Naive B cell (primary cell): ENCODE results near the gene SACM1L. TPM values are rescaled to one million over a fixed set of nuclear protein-coding genes. Genes with fewer than 3 reads are reported as not detected.
"Not testable (repeated sequence)": the region's sequence is repeated elsewhere in the genome, so short reads cannot be mapped to it uniquely, and the experiment has no call there.

Experiments
- ATAC-seq, 2 donors: fragments of 150-1000 bp; cut with Tn5 transposase; 2 replicates each; pipeline ENCODE4 v1.10.0; 2021; ENCODE audit warnings: low read depth in 2 of 2, mild to moderate bottlenecking in 2 of 2, moderate library complexity in 2 of 2
- DNase-seq: peaks from one replicate; pipeline ENCODE4 v3.0.0; 2022
- H3K27ac Mint-ChIP-seq, 6 donors: one replicate each; pipeline ENCODE4 v1.8.0; 2020 to 2022; ENCODE audit warnings: mild to moderate bottlenecking in 6 of 6, mixed read lengths in 6 of 6, moderate library complexity in 5 of 6, inconsistent platforms in 2 of 6
- H3K27me3 Mint-ChIP-seq, 3 donors: one replicate each; pipeline ENCODE4 v1.8.0; 2021 to 2022; ENCODE audit warnings: mixed read lengths in 3 of 3, mild to moderate bottlenecking in 1 of 3
- H3K36me3 Mint-ChIP-seq, 2 donors: one replicate each; pipeline ENCODE4 v1.8.0; 2020 to 2022; ENCODE audit warnings: mixed read lengths in 2 of 2, inconsistent platforms in 1 of 2, mild to moderate bottlenecking in 1 of 2
- H3K4me1 Mint-ChIP-seq, 3 donors: one replicate each; pipeline ENCODE4 v1.8.0; 2020 to 2022; ENCODE audit warnings: mixed read lengths in 3 of 3, inconsistent platforms in 1 of 3, mild to moderate bottlenecking in 1 of 3, moderate library complexity in 1 of 3
- H3K4me3 Mint-ChIP-seq, 8 donors: one replicate each; pipeline ENCODE4 v1.8.0; 2020 to 2022; ENCODE audit warnings: mild to moderate bottlenecking in 8 of 8, mixed read lengths in 8 of 8, moderate library complexity in 8 of 8, inconsistent platforms in 2 of 8
- H3K9me3 Mint-ChIP-seq, 7 donors: one replicate each; pipeline ENCODE4 v1.8.0; 2020 to 2022; ENCODE audit warnings: mixed read lengths in 7 of 7, mild to moderate bottlenecking in 5 of 7, inconsistent platforms in 2 of 7, moderate library complexity in 1 of 7
- polyA plus RNA-seq, 6 donors: library from polyadenylated mRNA; unstranded; fragments of 300-500 nt; fragmentation: Illumina TruSeq; gene quantifications; one replicate each; pipeline ENCODE4 v1.2.3, GENCODE V29; 2021; ENCODE audit warnings: low read depth in 6 of 6

Gene SACM1L
- polyA plus RNA-seq, 6 donors from 2014 or later, result 7.3 to 19.2 (median 15.4) TPM

GRCh38 chr3:45677033-45677446 lies 12.2 kb upstream of the SACM1L start:
- ATAC-seq, result peak; percentile 70 to 81
- Mint-ChIP-seq H3K27me3 (no peaks in the 10 kb centered on the region), H3K27ac (peak overlapping the region; percentile 53 to 94 (median 78)), H3K9me3 (no peaks in the 10 kb centered on the region), H3K36me3 (peaks cover 6 to 8% of the 10 kb centered on the region in 2 donors), H3K4me1 (peaks cover 18 to 30% (median 21%) of the 10 kb centered on the region in 3 donors), H3K4me3 (peak overlapping the region in 4 of 8 donors; percentile 27 to 62 (median 28))
- no peak for DNase-seq

GRCh38 chr3:45677841-45678240 lies 11.4 kb upstream of the SACM1L start:
- H3K27ac Mint-ChIP-seq, result peak overlapping the region in 2 of 6 donors; percentile 6 to 49
- H3K9me3 Mint-ChIP-seq, result peaks cover 0 to under 1% (median 0%) of the 10 kb centered on the region in 7 donors
- no peak for ATAC-seq
- H3K36me3 Mint-ChIP-seq, result peaks cover 0 to under 1% of the 10 kb centered on the region in 2 donors
- H3K4me3 Mint-ChIP-seq, result no peak overlapping the region
- no peak for DNase-seq
- H3K27me3 Mint-ChIP-seq, result no peaks in the 10 kb centered on the region
- peaks cover 18 to 30% (median 21%) of the 10 kb centered on the region in 3 donors for H3K4me1 Mint-ChIP-seq

- Mint-ChIP-seq H3K36me3 (no peaks in the 10 kb centered on the region), H3K4me1 (peaks cover 23 to 28% (median 28%) of the 10 kb centered on the region in 3 donors), H3K27me3 (no peaks in the 10 kb centered on the region), H3K27ac (peak overlapping the region; percentile 12 to 89 (median 77)), H3K4me3 (peak overlapping the region in 2 of 8 donors; percentile 13 to 15), H3K9me3 (peaks cover 0 to 2% (median 0%) of the 10 kb centered on the region in 7 donors)
- ATAC-seq (peak; percentile 75 to 79), DNase-seq (no peak)
Measured at GRCh38 chr3:45679805-45680204, 9.4 kb upstream of the SACM1L start.

DNA sequence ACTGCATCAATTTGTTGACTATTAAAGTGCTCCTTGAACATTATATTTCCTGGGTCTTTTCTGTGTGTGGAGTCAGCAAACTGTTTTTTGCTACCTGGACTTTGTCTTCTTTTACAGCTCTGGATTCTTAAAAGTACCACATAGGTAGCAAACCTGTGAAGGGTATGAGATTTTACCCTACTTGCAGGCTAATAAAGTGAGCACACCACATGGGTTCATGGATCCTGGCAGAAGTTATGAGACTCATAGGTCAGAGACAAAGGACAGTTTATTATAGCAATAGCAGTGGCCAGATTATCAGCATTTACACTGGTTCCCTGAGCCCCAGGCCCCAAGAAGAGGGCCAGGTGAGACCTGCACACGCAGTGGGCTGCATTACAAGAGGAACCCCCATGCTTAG lies 8.0 kb upstream of the SACM1L start:
- ATAC-seq (no peak), DNase-seq (no peak)
- peaks cover 0 to 2% (median 0%) of the 10 kb centered on the region in 7 donors for H3K9me3 Mint-ChIP-seq
- H3K36me3 Mint-ChIP-seq, result no peaks in the 10 kb centered on the region
- peak overlapping the region in 4 of 6 donors; percentile 17 to 85 (median 51) for H3K27ac Mint-ChIP-seq
- H3K27me3 Mint-ChIP-seq, result no peaks in the 10 kb centered on the region
- peaks cover 22 to 28% (median 23%) of the 10 kb centered on the region in 3 donors for H3K4me1 Mint-ChIP-seq
- H3K4me3 Mint-ChIP-seq, result no peak overlapping the region

DNA sequence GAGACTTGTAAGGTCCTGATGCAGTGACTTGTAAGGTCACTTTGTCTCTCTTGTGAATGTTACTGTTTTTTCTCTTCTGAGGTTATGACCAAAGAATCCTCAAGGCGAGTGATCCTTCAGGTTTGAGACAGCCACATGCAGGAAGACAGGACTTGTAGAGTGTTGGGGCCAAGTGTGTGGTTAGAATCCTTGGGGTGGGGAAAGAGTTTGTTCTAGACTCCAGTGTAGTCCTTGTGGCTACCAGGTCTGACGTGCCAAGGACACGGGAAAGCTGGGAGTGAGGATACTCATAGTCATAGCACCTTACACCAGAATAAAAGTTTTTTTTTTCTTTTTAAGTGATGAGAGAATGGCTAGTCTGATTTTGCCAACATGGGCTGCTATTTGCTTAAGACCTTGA lies 7.3 kb upstream of the SACM1L start:
- Mint-ChIP-seq H3K4me1 (peaks cover 16 to 21% (median 17%) of the 10 kb centered on the region in 3 donors), H3K36me3 (no peaks in the 10 kb centered on the region), H3K27me3 (no peaks in the 10 kb centered on the region), H3K4me3 (no peak overlapping the region), H3K27ac (peak overlapping the region in 2 of 6 donors; percentile 43 to 52), H3K9me3 (peaks cover 0 to 2% (median 0%) of the 10 kb centered on the region in 7 donors)
- no peak for ATAC-seq
- no peak for DNase-seq

DNA sequence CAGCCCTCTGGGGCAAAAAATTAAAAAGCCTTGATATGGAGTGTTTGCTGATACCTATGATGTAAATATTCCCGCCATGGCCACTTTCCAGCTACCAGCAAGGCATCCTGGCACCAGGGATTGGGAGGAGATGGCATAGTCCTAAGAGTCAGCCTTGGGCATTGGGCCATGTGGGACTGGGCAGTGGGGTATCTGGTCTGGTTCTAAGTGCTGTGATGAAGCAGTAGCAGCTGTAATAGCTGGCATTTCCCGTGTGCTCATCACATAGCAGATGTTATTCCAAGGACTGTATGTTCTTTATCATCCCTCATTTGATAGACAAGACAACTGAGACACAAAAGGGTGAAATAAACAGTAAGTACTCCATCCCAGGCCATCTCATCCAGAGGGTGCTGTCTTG lies 6.9 kb upstream of the SACM1L start:
- Mint-ChIP-seq H3K27ac (peak overlapping the region in 1 of 6 donors; percentile 43), H3K36me3 (no peaks in the 10 kb centered on the region), H3K4me1 (peaks cover 11 to 17% (median 12%) of the 10 kb centered on the region in 3 donors), H3K27me3 (no peaks in the 10 kb centered on the region), H3K9me3 (peaks cover 0 to 2% (median 0%) of the 10 kb centered on the region in 7 donors), H3K4me3 (no peak overlapping the region)
- ATAC-seq, result no peak
- DNase-seq, result no peak

DNA sequence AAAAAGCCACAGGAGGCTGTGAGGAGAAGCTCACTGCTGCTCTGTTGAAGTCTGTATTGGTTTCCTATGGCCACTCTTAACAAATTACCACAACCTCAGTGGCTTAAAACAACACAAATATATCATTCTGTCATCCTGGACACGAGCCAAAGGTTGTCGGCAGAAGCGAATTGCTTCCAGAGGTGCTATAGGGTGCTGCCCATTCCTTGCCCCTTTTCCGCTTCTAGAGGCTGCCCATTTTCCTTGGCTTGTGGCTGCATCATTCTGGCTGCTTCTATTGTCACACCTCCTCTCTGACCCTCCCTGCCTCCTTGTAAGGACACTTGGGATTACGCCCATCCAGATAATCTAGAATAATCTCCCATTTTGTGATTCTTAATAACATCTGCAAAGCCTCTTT lies 6.4 kb upstream of the SACM1L start:
- no peak overlapping the region for H3K4me3 Mint-ChIP-seq
- DNase-seq, result no peak
- peak overlapping the region in 4 of 6 donors; percentile 15 to 51 (median 38) for H3K27ac Mint-ChIP-seq
- peaks cover 8 to 14% (median 10%) of the 10 kb centered on the region in 3 donors for H3K4me1 Mint-ChIP-seq
- no peak for ATAC-seq
- peaks cover 0 to 2% (median 0%) of the 10 kb centered on the region in 7 donors for H3K9me3 Mint-ChIP-seq
- H3K36me3 Mint-ChIP-seq, result no peaks in the 10 kb centered on the region
- H3K27me3 Mint-ChIP-seq, result no peaks in the 10 kb centered on the region

DNA sequence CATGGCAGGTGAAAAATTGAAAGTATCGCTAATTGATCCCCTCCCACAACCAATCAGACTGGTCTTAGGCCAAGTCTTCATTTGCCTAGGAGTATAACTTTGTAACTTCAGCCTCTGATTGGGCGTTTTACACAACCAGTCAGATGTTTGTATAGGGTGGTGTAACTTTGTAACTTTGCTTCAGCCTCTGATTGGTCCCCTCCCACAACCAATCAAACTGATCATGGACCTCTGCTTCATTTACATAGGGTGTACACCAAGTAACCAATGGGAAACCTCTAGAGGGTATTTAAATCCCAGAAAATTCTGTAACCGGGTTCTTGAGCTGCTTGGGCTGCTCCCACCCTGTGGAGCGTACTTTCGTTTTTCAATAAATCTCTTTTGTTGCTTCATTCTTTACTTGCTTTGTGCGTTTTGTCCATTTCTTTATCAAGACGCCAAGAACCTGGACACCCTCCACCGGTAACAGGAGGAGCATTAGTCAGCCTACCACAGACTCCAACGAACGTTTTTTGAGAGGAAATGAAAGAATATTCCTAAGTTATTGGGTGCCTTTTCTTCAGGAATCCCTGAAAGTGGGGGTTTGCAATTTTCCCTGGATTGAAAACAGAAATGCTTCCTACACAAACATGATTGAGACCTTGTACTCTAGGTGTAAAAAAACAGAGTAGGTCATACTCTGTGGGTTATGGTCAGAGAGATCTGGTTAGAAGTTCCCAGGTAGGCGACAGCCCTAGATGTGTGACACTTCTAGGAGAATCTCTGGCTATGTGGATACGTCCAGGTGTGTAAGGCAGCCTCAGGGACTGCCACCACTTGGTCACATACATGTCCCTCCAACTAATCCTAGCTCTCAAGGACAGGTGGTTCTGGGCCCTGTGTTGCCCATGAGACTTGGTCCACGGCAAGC lies 5.5 kb upstream of the SACM1L start:
- no peak for ATAC-seq
- Mint-ChIP-seq H3K4me3 (peak overlapping the region in 2 of 8 donors; percentile 4 to 68), H3K9me3 (peaks cover 0 to 2% (median 0%) of the 10 kb centered on the region in 7 donors), H3K4me1 (peaks cover 15 to 20% (median 15%) of the 10 kb centered on the region in 3 donors), H3K36me3 (peaks cover 0 to 1% of the 10 kb centered on the region in 2 donors), H3K27me3 (no peaks in the 10 kb centered on the region), H3K27ac (peak overlapping the region in 4 of 6 donors; percentile 13 to 93 (median 65))
- DNase-seq, result no peak

DNA sequence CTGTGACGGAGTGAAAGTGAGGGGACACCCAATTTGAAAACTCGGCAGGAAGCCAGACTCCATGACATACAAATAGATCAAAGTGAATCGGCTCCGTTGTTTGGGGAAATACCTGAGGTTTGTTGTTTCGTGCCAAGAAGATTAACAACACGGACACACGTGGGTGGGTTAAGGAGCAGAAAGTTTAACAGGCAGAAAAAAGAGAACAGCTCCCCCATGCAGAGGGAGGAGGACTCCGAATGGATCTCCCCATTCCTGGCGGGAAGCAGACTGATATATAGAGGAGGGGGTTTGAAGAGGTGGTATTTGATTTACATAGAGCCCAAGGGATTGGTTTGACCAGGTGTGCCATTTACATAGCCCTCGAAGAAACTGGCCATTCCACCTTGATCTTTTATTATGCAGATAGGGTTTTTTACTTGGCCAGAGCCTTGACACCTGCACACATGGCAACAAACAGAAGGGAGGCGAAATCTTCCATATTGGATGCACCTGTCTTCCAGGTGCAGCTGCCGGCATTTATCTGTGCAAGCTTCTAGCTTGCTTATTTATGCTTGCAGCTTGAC lies 4.8 kb upstream of the SACM1L start:
- Mint-ChIP-seq H3K9me3 (peaks cover 0 to 5% (median 0%) of the 10 kb centered on the region in 7 donors), H3K27ac (peak overlapping the region; percentile 13 to 93 (median 58)), H3K27me3 (peaks cover 0 to 5% (median 0%) of the 10 kb centered on the region in 3 donors), H3K4me3 (peak overlapping the region in 1 of 8 donors; percentile 68), H3K4me1 (peaks cover 19 to 27% (median 21%) of the 10 kb centered on the region in 3 donors), H3K36me3 (peaks cover 0 to 8% of the 10 kb centered on the region in 2 donors)
- no peak for DNase-seq
- ATAC-seq, result no peak

DNA sequence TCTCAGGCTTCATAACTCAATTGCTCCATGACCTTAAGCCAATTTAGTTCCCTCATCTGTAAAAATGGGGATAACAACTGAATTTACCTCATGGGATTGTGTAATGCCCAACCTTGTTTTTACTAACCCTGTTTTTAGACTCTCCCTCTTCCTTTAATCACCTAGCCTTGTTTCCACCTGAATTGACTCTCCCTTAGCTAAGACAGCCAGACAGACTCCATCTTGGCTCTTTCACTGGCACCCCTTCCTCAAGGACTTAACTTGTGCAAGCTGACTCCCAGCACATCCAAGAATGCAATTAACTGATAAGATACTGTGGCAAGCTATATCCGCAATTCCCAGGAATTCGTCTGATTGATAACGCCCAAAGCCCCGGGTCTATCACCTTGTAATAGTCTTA lies 3.5 kb upstream of the SACM1L start:
- Mint-ChIP-seq H3K4me3 (peak overlapping the region in 3 of 8 donors; percentile 0 to 63 (median 57)), H3K4me1 (peaks cover 19 to 26% (median 20%) of the 10 kb centered on the region in 3 donors), H3K27ac (peak overlapping the region in 4 of 6 donors; percentile 41 to 51 (median 44))
- not testable (repeated sequence) for H3K27me3 Mint-ChIP-seq, DNase-seq, ATAC-seq, H3K36me3 Mint-ChIP-seq, H3K9me3 Mint-ChIP-seq

GRCh38 chr3:45686850-45687249 lies 2.3 kb upstream of the SACM1L start:
- Mint-ChIP-seq H3K4me1 (peaks cover 29 to 37% (median 31%) of the 10 kb centered on the region in 3 donors), H3K27me3 (peaks cover 0 to 5% (median 0%) of the 10 kb centered on the region in 3 donors), H3K4me3 (peak overlapping the region in 3 of 8 donors; percentile 44 to 66 (median 57)), H3K9me3 (peaks cover 0 to 5% (median 0%) of the 10 kb centered on the region in 7 donors), H3K36me3 (peaks cover 0 to 12% of the 10 kb centered on the region in 2 donors), H3K27ac (peak overlapping the region in 1 of 6 donors; percentile 56)
- ATAC-seq (no peak), DNase-seq (no peak)

DNA sequence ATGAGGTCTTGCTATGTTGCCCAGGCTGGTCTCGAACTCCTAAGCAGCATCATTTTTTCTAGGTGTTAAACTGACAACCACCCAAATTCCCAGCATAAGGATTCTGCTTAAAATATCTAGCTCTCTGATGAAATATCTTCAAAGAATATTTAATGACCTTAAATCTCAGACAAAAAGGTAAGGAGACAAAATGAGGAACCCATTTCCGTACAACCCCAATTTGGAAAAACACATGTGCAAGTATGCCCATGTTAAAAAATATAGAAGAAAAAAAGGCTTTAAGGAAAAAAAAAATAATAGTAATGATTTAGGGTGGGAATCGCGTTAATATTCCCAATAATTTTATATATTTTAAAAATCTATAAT lies 1.4 kb upstream of the SACM1L start:
- H3K36me3 Mint-ChIP-seq, result peaks cover 4 to 16% of the 10 kb centered on the region in 2 donors
- peak overlapping the region in 4 of 6 donors; percentile 32 to 99 (median 90) for H3K27ac Mint-ChIP-seq
- ATAC-seq (no peak), DNase-seq (no peak)
- peaks cover 0 to 5% (median 0%) of the 10 kb centered on the region in 7 donors for H3K9me3 Mint-ChIP-seq
- H3K4me3 Mint-ChIP-seq, result peak overlapping the region in 6 of 8 donors; percentile 45 to 92 (median 78)
- peaks cover 36 to 41% (median 40%) of the 10 kb centered on the region in 3 donors for H3K4me1 Mint-ChIP-seq
- peaks cover 0 to 5% (median 0%) of the 10 kb centered on the region in 3 donors for H3K27me3 Mint-ChIP-seq
